ENCODE data around the gene RELN. TPM values are rescaled to one million over a fixed set of nuclear protein-coding genes. Genes with fewer than 3 reads are reported as not detected.

Gene RELN
- total RNA-seq, 1 donor = under 0.01 TPM

DNA sequence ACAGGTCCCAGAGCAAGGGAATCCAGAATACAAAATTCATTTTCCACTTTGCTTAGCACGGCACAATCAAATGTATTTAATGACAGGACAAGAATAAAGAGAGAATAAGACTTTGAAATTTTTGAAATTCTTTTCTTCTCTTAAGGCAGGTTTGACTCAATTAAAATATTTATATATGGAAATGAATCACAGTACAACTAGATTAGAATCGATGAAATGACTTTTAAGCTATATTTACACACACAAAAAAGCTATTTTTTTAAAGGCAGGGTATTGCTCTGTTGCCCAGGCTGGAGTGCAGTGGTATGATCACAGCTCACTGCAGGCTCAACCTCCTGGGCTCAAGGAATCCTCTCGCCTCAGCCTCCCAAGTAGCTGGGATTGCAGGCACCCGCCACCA, 278.0 kb downstream of the RELN start:
- H3K9me3 ChIP-seq (ENCODE audit: low read depth, low read length) = no peaks in the 10 kb centered on the region
- H3K27me3 ChIP-seq (ENCODE audit: insufficient read depth, low read length) = no peaks in the 10 kb centered on the region
- no peaks in the 10 kb centered on the region for H3K4me1 ChIP-seq (ENCODE audit: insufficient read depth, low read length)

DNA sequence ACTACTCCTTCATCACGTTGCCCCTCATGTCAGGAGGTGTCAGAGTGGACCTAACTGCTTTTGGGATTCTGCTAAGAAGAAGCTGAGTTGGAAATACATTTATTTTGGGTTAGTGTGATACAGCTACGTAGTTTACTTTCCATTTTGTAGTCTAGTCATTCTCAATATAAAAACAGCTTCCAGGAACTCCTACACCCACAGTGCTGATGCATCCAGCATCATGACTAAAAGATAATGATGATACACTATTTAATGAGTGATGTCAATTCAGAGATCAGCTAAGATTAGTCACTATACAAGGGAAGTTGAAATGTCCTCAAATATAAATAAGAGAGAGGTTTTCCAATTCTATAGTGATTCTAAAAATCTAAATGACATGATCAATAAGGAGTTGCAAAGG, 279.2 kb downstream of the RELN start:
- no peaks in the 10 kb centered on the region for H3K4me1 ChIP-seq (ENCODE audit: insufficient read depth, low read length)
- no peak overlapping the region for H3K4me3 ChIP-seq (ENCODE audit: low read length)
- no peaks in the 10 kb centered on the region for H3K9me3 ChIP-seq (ENCODE audit: low read depth, low read length)
- no peaks in the 10 kb centered on the region for H3K27me3 ChIP-seq (ENCODE audit: insufficient read depth, low read length)

More for the DNA sequence above, 278.0 kb downstream of the RELN start:
- H3K4me3 ChIP-seq (ENCODE audit: low read length) = no peak overlapping the region

DNA sequence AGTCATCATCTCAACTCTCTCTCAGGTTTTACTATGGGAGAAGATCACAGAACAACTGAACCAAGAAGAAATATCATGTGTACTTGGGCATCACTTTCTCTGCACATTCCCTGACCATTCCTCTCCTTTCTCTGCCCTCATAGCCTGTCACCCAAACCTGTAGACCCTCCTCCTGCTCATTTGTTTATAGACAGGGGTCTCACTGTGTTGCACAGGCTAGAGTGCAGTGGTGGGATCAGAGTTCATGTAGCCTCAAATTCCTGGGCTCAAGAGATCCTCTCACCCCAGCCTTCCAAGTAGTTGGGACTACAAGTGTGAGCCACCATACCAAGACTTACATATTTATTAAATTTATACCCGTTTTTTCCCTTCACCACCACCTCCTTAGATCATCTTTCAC, 282.7 kb downstream of the RELN start:
- Histone ChIP-seq H3K4me3 (ENCODE audit: low read length) (no peak overlapping the region), H3K9me3 (ENCODE audit: low read depth, low read length) (no peaks in the 10 kb centered on the region), H3K27me3 (ENCODE audit: insufficient read depth, low read length) (no peaks in the 10 kb centered on the region), H3K4me1 (ENCODE audit: insufficient read depth, low read length) (no peaks in the 10 kb centered on the region)

- no peaks in the 10 kb centered on the region for H3K4me1 ChIP-seq (ENCODE audit: insufficient read depth, low read length)
- no peaks in the 10 kb centered on the region for H3K9me3 ChIP-seq (ENCODE audit: low read depth, low read length)
- no peak overlapping the region for H3K4me3 ChIP-seq (ENCODE audit: low read length)
- no peaks in the 10 kb centered on the region for H3K27me3 ChIP-seq (ENCODE audit: insufficient read depth, low read length)
Measured at GRCh38 chr7:103705542-103705941, 283.9 kb downstream of the RELN start.

DNA sequence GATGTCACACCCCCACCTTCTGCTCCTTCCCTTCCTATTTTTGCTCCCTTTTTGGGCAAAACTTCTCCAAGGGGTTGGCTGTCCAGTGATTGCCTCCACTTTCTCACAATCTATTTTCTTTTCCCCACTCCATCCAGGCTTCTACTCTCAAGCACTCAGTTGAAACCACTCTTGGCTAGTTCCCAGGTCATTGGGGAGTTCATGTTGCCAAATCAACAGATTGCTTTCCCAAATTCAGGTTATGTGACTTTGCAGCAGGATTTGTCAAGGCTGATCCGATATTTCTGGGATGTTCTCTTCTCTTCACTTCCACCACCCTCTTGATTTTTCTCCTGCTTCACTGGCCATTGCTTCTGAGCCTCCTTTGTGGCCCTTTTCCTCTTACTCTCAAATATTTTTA, 284.8 kb downstream of the RELN start:
- Histone ChIP-seq H3K4me3 (ENCODE audit: low read length) (no peak overlapping the region), H3K9me3 (ENCODE audit: low read depth, low read length) (no peaks in the 10 kb centered on the region), H3K27me3 (ENCODE audit: insufficient read depth, low read length) (no peaks in the 10 kb centered on the region), H3K4me1 (ENCODE audit: insufficient read depth, low read length) (no peaks in the 10 kb centered on the region)

DNA sequence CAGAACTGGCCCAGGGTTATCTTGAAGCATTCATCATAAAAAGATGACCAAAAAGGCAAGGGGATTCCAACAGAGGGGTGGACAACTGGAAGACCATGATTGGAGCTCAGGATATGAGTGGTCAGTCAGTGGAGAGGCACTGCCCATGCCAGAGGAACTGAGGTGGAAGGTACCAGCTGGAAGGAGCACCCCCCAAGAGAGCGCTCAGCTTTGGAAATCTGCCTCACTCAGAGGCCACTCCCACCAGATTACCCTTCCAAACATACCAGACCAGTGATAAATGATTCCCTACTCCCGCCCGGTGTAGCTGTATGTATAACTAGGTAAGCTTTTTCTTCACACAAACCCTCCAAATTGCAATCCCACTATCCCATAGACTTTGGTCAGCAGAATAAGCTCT, 286.5 kb downstream of the RELN start:
- Histone ChIP-seq H3K4me1 (ENCODE audit: insufficient read depth, low read length) (no peaks in the 10 kb centered on the region), H3K4me3 (ENCODE audit: low read length) (no peak overlapping the region), H3K9me3 (ENCODE audit: low read depth, low read length) (no peaks in the 10 kb centered on the region), H3K27me3 (ENCODE audit: insufficient read depth, low read length) (no peaks in the 10 kb centered on the region)

DNA sequence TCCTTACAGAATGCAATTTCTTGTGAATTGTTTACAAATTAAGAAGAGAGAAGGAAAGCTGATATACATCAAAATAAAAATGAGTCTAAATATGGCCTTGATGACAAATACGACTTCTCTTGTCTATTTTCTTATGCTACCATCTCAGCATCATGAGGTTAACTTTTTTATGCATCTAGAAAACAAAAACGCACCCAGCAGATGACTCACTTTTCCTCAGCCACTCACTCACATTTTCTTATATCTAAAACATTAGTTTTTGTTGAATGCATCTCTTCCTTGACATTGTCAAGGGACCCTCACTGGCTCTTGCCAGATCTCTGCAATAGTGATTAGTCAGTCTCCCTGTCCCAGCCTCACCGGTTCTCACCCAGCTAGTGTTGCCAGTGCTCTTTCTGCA, 287.0 kb downstream of the RELN start:
- Histone ChIP-seq H3K4me1 (ENCODE audit: insufficient read depth, low read length) (no peaks in the 10 kb centered on the region), H3K4me3 (ENCODE audit: low read length) (no peak overlapping the region), H3K27me3 (ENCODE audit: insufficient read depth, low read length) (no peaks in the 10 kb centered on the region), H3K9me3 (ENCODE audit: low read depth, low read length) (no peaks in the 10 kb centered on the region)

DNA sequence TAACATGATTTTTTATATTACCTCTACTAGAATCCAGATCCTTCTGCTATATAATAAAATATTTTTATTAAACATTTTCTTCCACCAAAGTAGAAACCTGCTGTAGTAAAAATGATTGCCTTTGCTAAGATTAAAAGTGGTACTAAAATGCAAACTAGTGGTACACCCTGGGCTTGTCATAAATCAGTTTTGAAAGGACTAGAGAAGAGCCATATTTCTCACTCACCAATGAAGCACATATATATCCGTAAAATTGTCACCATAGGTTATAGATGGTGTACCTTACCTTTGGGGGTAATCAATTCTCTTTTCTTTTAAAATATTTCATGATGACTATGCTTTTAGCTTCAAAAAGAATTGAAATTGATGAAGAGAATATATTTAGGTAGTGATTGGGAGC, 290.4 kb downstream of the RELN start:
- no peak overlapping the region for H3K4me3 ChIP-seq (ENCODE audit: low read length)
- no peaks in the 10 kb centered on the region for H3K4me1 ChIP-seq (ENCODE audit: insufficient read depth, low read length)
- H3K27me3 ChIP-seq (ENCODE audit: insufficient read depth, low read length) = no peaks in the 10 kb centered on the region
- H3K9me3 ChIP-seq (ENCODE audit: low read depth, low read length) = no peaks in the 10 kb centered on the region

DNA sequence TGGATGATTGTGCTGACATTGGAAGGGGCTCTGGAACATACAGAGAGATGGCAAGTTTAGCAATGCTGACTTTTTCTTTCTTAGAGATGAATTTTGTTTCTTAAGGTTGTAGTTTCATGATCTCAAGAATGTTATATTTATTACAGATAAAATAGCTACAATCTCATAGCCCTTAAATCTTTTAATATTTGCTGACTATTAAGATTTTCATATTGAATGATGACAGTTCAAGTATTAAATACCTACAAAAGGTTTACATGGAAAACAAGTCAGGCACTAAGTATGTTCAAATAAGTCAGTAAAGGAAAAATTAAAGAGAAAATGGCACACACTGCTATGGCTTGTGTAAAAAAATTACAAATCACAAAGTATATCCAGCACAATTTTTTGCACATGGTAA, 291.4 kb downstream of the RELN start:
- Histone ChIP-seq H3K27me3 (ENCODE audit: insufficient read depth, low read length) (no peaks in the 10 kb centered on the region), H3K9me3 (ENCODE audit: low read depth, low read length) (no peaks in the 10 kb centered on the region), H3K4me1 (ENCODE audit: insufficient read depth, low read length) (no peaks in the 10 kb centered on the region), H3K4me3 (ENCODE audit: low read length) (no peak overlapping the region)

GRCh38 chr7:103695521-103695920, 293.9 kb downstream of the RELN start:
- no peaks in the 10 kb centered on the region for H3K4me1 ChIP-seq (ENCODE audit: insufficient read depth, low read length)

GRCh38 chr7:103694304-103694703, 295.2 kb downstream of the RELN start:
- Histone ChIP-seq H3K9me3 (ENCODE audit: low read depth, low read length) (no peaks in the 10 kb centered on the region), H3K4me3 (ENCODE audit: low read length) (no peak overlapping the region), H3K4me1 (ENCODE audit: insufficient read depth, low read length) (no peaks in the 10 kb centered on the region), H3K27me3 (ENCODE audit: insufficient read depth, low read length) (no peaks in the 10 kb centered on the region)

More at GRCh38 chr7:103695521-103695920, 293.9 kb downstream of the RELN start:
- no peaks in the 10 kb centered on the region for H3K9me3 ChIP-seq (ENCODE audit: low read depth, low read length)
- H3K27me3 ChIP-seq (ENCODE audit: insufficient read depth, low read length) = no peaks in the 10 kb centered on the region
- no peak overlapping the region for H3K4me3 ChIP-seq (ENCODE audit: low read length)

DNA sequence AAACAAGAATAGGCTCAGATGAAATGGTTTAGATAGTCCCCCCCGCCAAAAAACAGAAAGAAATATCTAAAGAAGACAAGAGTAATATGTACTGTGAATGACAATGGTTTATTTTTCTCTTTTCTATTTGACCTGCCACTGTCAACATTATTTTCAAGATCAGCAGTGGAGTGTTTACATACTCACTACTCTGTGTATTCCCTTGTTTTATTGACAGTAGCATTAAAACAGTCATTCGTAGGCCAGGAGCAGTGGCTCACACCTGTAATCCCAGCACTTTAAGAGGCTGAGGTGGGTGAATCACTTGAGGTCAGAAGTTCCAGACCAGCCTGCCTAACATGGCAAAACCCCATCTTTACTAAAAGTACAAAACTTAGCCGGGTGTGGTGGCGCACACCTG, 298.2 kb downstream of the RELN start:
- H3K4me1 ChIP-seq (ENCODE audit: insufficient read depth, low read length) = no peaks in the 10 kb centered on the region
- no peaks in the 10 kb centered on the region for H3K27me3 ChIP-seq (ENCODE audit: insufficient read depth, low read length)
- no peaks in the 10 kb centered on the region for H3K9me3 ChIP-seq (ENCODE audit: low read depth, low read length)

DNA sequence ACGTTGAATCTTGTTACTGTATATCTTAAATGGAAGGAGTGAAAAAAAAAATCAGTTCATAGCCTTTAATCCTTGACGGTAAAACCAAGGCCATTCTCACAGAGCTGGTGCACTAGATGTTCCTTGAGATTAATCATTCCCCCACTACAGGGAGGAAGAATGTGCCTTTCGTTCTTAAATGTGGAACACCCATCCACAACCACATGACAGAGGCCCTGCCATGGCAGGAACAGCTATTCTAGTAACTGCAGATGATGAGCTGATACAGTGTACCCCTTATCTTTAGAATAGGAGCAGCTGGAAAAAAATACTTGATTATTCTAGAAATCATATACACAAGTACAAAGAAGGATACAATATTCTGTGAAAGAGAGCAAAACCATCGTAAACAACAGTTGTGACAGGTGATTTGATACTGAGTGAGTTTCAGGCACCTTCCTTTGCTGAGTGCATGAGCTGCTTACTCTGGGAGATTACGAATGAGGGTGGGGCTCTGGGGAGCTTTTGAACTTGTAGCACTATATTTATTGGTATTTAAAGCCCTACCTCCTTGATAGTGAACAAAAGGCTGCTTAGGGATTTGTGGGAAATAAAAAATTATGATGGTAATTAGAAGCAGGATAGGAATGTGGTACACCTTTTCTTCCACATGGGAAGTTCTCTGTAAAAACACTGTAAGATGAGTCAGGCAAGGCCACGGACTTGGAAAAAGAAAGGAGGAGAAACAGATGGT, 299.1 kb downstream of the RELN start:
- H3K4me3 ChIP-seq (ENCODE audit: low read length) = no peak overlapping the region
- H3K27me3 ChIP-seq (ENCODE audit: insufficient read depth, low read length) = no peaks in the 10 kb centered on the region
- H3K9me3 ChIP-seq (ENCODE audit: low read depth, low read length) = no peaks in the 10 kb centered on the region
- H3K4me1 ChIP-seq (ENCODE audit: insufficient read depth, low read length) = no peaks in the 10 kb centered on the region

More for the DNA sequence above, 298.2 kb downstream of the RELN start:
- H3K4me3 ChIP-seq (ENCODE audit: low read length) = no peak overlapping the region

DNA sequence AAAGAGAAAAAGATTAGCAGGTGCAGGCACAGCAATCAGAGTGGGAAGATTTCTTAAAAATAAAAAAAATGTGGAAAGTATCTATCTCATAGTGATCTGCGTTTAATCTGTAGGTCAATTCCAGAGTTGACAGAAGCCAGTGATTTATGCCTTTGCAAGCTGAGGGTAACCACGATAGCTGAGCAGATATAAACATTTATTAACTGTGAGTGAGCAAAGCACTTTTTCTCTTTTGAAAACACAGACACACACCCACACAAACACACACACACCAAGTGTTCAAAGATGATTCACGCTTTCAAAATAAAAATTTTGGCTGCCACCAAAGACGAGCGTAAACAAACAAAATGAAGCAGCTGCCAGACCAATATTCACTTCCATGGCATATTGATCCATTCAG, 300.2 kb downstream of the RELN start:
- no peak overlapping the region for H3K4me3 ChIP-seq (ENCODE audit: low read length)
- no peaks in the 10 kb centered on the region for H3K27me3 ChIP-seq (ENCODE audit: insufficient read depth, low read length)
- H3K4me1 ChIP-seq (ENCODE audit: insufficient read depth, low read length) = no peaks in the 10 kb centered on the region
- no peaks in the 10 kb centered on the region for H3K9me3 ChIP-seq (ENCODE audit: low read depth, low read length)

- Histone ChIP-seq H3K9me3 (ENCODE audit: low read depth, low read length) (no peaks in the 10 kb centered on the region), H3K27me3 (ENCODE audit: insufficient read depth, low read length) (no peaks in the 10 kb centered on the region), H3K4me1 (ENCODE audit: insufficient read depth, low read length) (no peaks in the 10 kb centered on the region), H3K4me3 (ENCODE audit: low read length) (no peak overlapping the region)
Measured at GRCh38 chr7:103687951-103688350, 301.5 kb downstream of the RELN start.

DNA sequence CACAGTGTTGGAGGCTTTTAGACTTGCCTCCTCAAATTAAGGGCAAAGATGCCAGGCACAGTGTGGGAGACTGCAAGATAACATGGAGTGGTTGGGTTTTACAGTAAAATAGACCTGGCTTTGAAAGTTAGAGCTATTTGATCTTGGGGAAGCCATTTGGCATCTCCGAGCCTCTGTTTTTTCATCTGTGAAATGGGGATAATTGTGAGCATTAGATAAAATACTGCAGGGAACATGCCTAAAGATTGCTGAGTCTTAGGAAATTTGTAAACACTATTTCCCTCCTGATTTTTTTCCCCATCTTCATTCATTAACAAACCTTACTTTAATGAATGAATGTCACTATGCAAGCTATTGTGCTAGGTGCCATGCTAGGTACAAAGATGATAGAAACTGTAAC, 302.2 kb downstream of the RELN start:
- no peaks in the 10 kb centered on the region for H3K9me3 ChIP-seq (ENCODE audit: low read depth, low read length)
- H3K27me3 ChIP-seq (ENCODE audit: insufficient read depth, low read length) = no peaks in the 10 kb centered on the region
- H3K4me1 ChIP-seq (ENCODE audit: insufficient read depth, low read length) = no peaks in the 10 kb centered on the region
- no peak overlapping the region for H3K4me3 ChIP-seq (ENCODE audit: low read length)
